H1 (cell line): ENCODE measurements around the gene ELP5. TPM values are rescaled to one million over a fixed set of nuclear protein-coding genes. Genes with fewer than 3 reads are reported as not detected.

Experiments used
- CTCF ChIA-PET: fragments of 300-600 bp; sonication (Branson Sonifier 250); formaldehyde crosslinking; loops from one replicate; lab custom pipeline; 2021; ENCODE audit not compliant: partially characterized antibody; lab: Charles Lee
- POLR2A ChIA-PET: fragments of 300-600 bp; sonication (Branson Sonifier 250); formaldehyde crosslinking; loops from one replicate; lab custom pipeline; 2021; ENCODE audit warnings: inconsistent platforms; ENCODE audit not compliant: partially characterized antibody; lab: Charles Lee
- DNase-seq, 2 experiments: peaks; one replicate each; pipeline versions ENCODE4 v3.0.0 to v3.0.0-alpha.2; 2010 to 2022; ENCODE audit warnings: low spot score in 2 of 2, low read depth in 1 of 2, mixed read lengths in 1 of 2
- FAIRE-seq: peaks from 2 replicates; lab custom pipeline; 2011; peaks lifted over from hg19 to GRCh38; lab: Jason Lieb, UNC
- H2AFZ ChIP-seq: 2 replicates; pipeline ENCODE4 v1.8.1; 2012; ENCODE audit warnings: low read length, inconsistent platforms
- H2AK5ac ChIP-seq: 2 replicates; pipeline ENCODE4 v1.6.1; 2013; ENCODE audit warnings: low read depth, low read length
- H2BK120ac ChIP-seq: replicated peaks from 2 replicates; pipeline ENCODE3; 2013; ENCODE audit warnings: low read depth, low read length, inconsistent platforms
- H2BK12ac ChIP-seq: 2 replicates; pipeline ENCODE4 v1.6.1; 2013; ENCODE audit warnings: low read depth, low read length
- H2BK15ac ChIP-seq: 2 replicates; pipeline ENCODE4 v1.6.1; 2013; ENCODE audit warnings: low read length
- H2BK20ac ChIP-seq: 2 replicates; pipeline ENCODE4 v1.6.1; 2013; ENCODE audit warnings: low read length
- H2BK5ac ChIP-seq: 2 replicates; pipeline ENCODE4 v1.6.1; 2013; ENCODE audit warnings: low read depth, low read length
- H3K14ac ChIP-seq: 2 replicates; pipeline ENCODE4 v1.6.1; 2013; ENCODE audit warnings: inconsistent platforms; ENCODE audit not compliant: insufficient read length
- H3K18ac ChIP-seq: 2 replicates; pipeline ENCODE4 v1.6.1; 2013; ENCODE audit warnings: low read length; ENCODE audit errors: extremely low read depth
- H3K23ac ChIP-seq: 2 replicates; pipeline ENCODE4 v1.6.1; 2013; ENCODE audit warnings: inconsistent platforms; ENCODE audit not compliant: insufficient read length
- H3K23me2 ChIP-seq: 2 replicates; pipeline ENCODE4 v1.6.1; 2013; ENCODE audit warnings: low read depth, low read length
- H3K27ac ChIP-seq: 2 replicates; pipeline ENCODE4 v1.6.1; 2011; ENCODE audit warnings: low read depth, low read length, inconsistent platforms
- H3K27me3 ChIP-seq, 4 experiments: replicated peaks in 1 of 4; 1 replicate in 1 of 4; 2 replicates in 3 of 4; pipeline versions ENCODE4 v1.6.1 to v1.8.1; 2011 to 2013; ENCODE audit warnings: low read length in 3 of 4, mild to moderate bottlenecking in 3 of 4, inconsistent platforms in 2 of 4, mixed read lengths in 2 of 4, moderate library complexity in 1 of 4; ENCODE audit not compliant: control insufficient read depth in 3 of 4, insufficient read depth in 3 of 4; ENCODE audit errors: extremely low read depth in 1 of 4
- H3K36me3 ChIP-seq, 4 experiments: 2 replicates each; pipeline versions ENCODE4 v1.6.1 to v1.8.1; 2011 to 2013; ENCODE audit warnings: mild to moderate bottlenecking in 4 of 4, low read length in 3 of 4, moderate library complexity in 2 of 4, control low read depth in 1 of 4, inconsistent platforms in 1 of 4; ENCODE audit not compliant: insufficient read depth in 4 of 4, control insufficient read depth in 2 of 4
- H3K4ac ChIP-seq: replicated peaks from 2 replicates; pipeline ENCODE3; 2013; ENCODE audit warnings: low read length, low read depth, mixed read lengths, inconsistent platforms; ENCODE audit not compliant: insufficient read length
- H3K4me1 ChIP-seq, 4 experiments: replicated peaks in 1 of 4; 1 replicate in 1 of 4; 2 replicates in 3 of 4; pipeline versions ENCODE4 v1.6.1 to v1.8.1; 2011 to 2013; ENCODE audit warnings: low read length in 3 of 4, inconsistent platforms in 2 of 4, mixed read lengths in 1 of 4; ENCODE audit not compliant: insufficient read depth in 4 of 4, control insufficient read depth in 3 of 4
- H3K4me2 ChIP-seq, 2 experiments: 2 replicates each; pipeline versions ENCODE4 v1.6.1 to v1.8.1; 2011 to 2013; ENCODE audit warnings: low read depth in 2 of 2, low read length in 2 of 2, control low read depth in 1 of 2, inconsistent platforms in 1 of 2, mild to moderate bottlenecking in 1 of 2; ENCODE audit not compliant: insufficient read depth in 1 of 2
- H3K4me3 ChIP-seq, 4 experiments: fragments of 200-600, 300-600 bp in 1 of 4; sonication (generic), shearing (Covaris generic), sonication (Bioruptor Twin) in 1 of 4; 2 replicates each; pipeline versions ENCODE4 v1.5.1 to v1.8.1; 2011 to 2016; ENCODE audit warnings: low read length in 4 of 4, low read depth in 3 of 4, control low read depth in 2 of 4, inconsistent platforms in 2 of 4, mild to moderate bottlenecking in 2 of 4, mixed read lengths in 1 of 4, moderate library complexity in 1 of 4; ENCODE audit not compliant: insufficient read depth in 2 of 4; ENCODE audit errors: extremely low read depth in 1 of 4
- H3K56ac ChIP-seq: replicated peaks from 2 replicates; pipeline ENCODE3; 2013; ENCODE audit warnings: low read depth, mild to moderate bottlenecking, mixed read lengths, low read length, inconsistent platforms; ENCODE audit not compliant: insufficient read length
- H3K79me1 ChIP-seq: 2 replicates; pipeline ENCODE4 v1.6.1; 2013; ENCODE audit warnings: low read depth, low read length, control low read depth
- H3K79me2 ChIP-seq, 2 experiments: 2 replicates each; pipeline versions ENCODE4 v1.6.1 to v1.8.1; 2012 to 2013; ENCODE audit warnings: low read length in 2 of 2, mild to moderate bottlenecking in 2 of 2, inconsistent platforms in 1 of 2; ENCODE audit not compliant: insufficient read depth in 2 of 2, control insufficient read depth in 1 of 2
- H3K9ac ChIP-seq, 4 experiments: replicated peaks in 1 of 4; 1 replicate in 1 of 4; 2 replicates in 3 of 4; pipeline versions ENCODE4 v1.6.1 to v1.8.1; 2011 to 2013; ENCODE audit warnings: low read depth in 3 of 4, low read length in 3 of 4, control low read depth in 2 of 4, mild to moderate bottlenecking in 2 of 4, moderate library complexity in 2 of 4, inconsistent platforms in 1 of 4; ENCODE audit errors: extremely low read depth in 1 of 4
- H3K9me3 ChIP-seq, 2 experiments: 2 replicates each; pipeline versions ENCODE4 v1.6.1 to v1.8.1; 2012 to 2013; ENCODE audit warnings: mild to moderate bottlenecking in 2 of 2, moderate library complexity in 2 of 2, control low read depth in 1 of 2, inconsistent platforms in 1 of 2, low read depth in 1 of 2, low read length in 1 of 2, mixed read lengths in 1 of 2; ENCODE audit not compliant: insufficient read depth in 2 of 2
- H4K20me1 ChIP-seq, 2 experiments: replicated peaks in 1 of 2; 2 replicates each; pipeline versions ENCODE3 to v1.8.1; 2011 to 2013; ENCODE audit warnings: inconsistent platforms in 2 of 2, low read length in 2 of 2, mild to moderate bottlenecking in 1 of 2; ENCODE audit not compliant: insufficient read depth in 2 of 2, control insufficient read depth in 1 of 2
- H4K5ac ChIP-seq: 2 replicates; pipeline ENCODE4 v1.6.1; 2013; ENCODE audit warnings: low read length, low read depth, mixed read lengths, inconsistent platforms; ENCODE audit not compliant: insufficient read length
- H4K8ac ChIP-seq: 2 replicates; pipeline ENCODE4 v1.8.0; 2013; ENCODE audit warnings: mild to moderate bottlenecking, moderate library complexity, low read length, inconsistent platforms; ENCODE audit not compliant: insufficient read depth; ENCODE audit errors: extremely low read depth
- H4K91ac ChIP-seq: replicated peaks from 2 replicates; pipeline ENCODE3; 2013; ENCODE audit warnings: low read length, mixed read lengths, inconsistent platforms; ENCODE audit not compliant: insufficient read length
- CBX5 ChIP-seq: fragments of 300-800, 300-1000 bp; sonication (generic); IDR thresholded peaks from 2 replicates; pipeline ENCODE4 v1.7.1; 2016; ENCODE audit warnings: antibody characterized with exemption, low read length, low read depth
- E2F6 ChIP-seq: IDR thresholded peaks from 2 replicates; pipeline ENCODE4 v1.6.1; 2012; ENCODE audit warnings: inconsistent platforms
- MAFK ChIP-seq: IDR thresholded peaks from 2 replicates; pipeline ENCODE4 v1.6.1; 2012; ENCODE audit warnings: low read depth, mild to moderate bottlenecking, improper control_type of control experiment, low read length
- NRF1 ChIP-seq: IDR thresholded peaks from 2 replicates; pipeline ENCODE4 v1.6.1; 2011; ENCODE audit warnings: mild to moderate bottlenecking, low read depth, low read length, improper control_type of control experiment
- POLR2AphosphoS5 ChIP-seq: IDR thresholded peaks from 2 replicates; pipeline ENCODE4 v1.6.1; 2011; ENCODE audit warnings: low read depth, low read length
- POU5F1 ChIP-seq: IDR thresholded peaks from 2 replicates; pipeline ENCODE4 v1.6.1; 2011; ENCODE audit warnings: low read depth, mild to moderate bottlenecking, low read length, moderate library complexity
- SAP30 ChIP-seq: fragments of 300-600 bp; sonication (generic); IDR thresholded peaks from 2 replicates; pipeline ENCODE4 v1.7.1; 2012; ENCODE audit warnings: low read length, moderate library complexity, mild to moderate bottlenecking, inconsistent platforms; ENCODE audit not compliant: insufficient read depth, insufficient replicate concordance
- SIN3A ChIP-seq, 2 experiments: IDR thresholded peaks in 1 of 2; conservative IDR thresholded peaks in 1 of 2; 2 replicates each; pipeline ENCODE4 v1.6.1; 2011 to 2012; ENCODE audit warnings: low read length in 2 of 2, improper control_type of control experiment in 1 of 2, low read depth in 1 of 2, mild to moderate bottlenecking in 1 of 2
- SIRT6 ChIP-seq: IDR thresholded peaks from one replicate; pipeline ENCODE4 v1.7.1; 2012; ENCODE audit warnings: low read length, inconsistent platforms
- TCF12 ChIP-seq: IDR thresholded peaks from 2 replicates; pipeline ENCODE4 v1.6.1; 2011; ENCODE audit warnings: low read depth, mild to moderate bottlenecking, low read length
- WGBS, 2 experiments: shearing (Covaris generic) in 1 of 2; methylation state at CpG; one replicate each; pipeline versions ENCODE4 v1.1.6 to v1.1.7; 2013 to 2015; ENCODE audit warnings: low lambda C conversion rate in 2 of 2, mixed read lengths in 2 of 2, inconsistent platforms in 1 of 2, low coverage in 1 of 2, missing lambda C conversion rate in 1 of 2; ENCODE audit not compliant: insufficient replicate concordance in 2 of 2, insufficient coverage in 1 of 2, insufficient read length in 1 of 2; ENCODE audit errors: extremely low coverage in 1 of 2, missing lambda C conversion rate in 1 of 2; 5-methylcytosine and 5-hydroxymethylcytosine counted together
- polyA plus RNA-seq, 7 experiments: library from polyadenylated mRNA; depleted of rRNA in 3 of 7; stranded (reverse) in 5 of 7; unstranded in 2 of 7; fragments of >200 nt in 5 of 7; fragments of 200-250 nt in 2 of 7; gene quantifications; 1 replicate in 5 of 7; 2 replicates in 1 of 7; 4 replicates in 1 of 7; pipeline versions ENCODE4 v1.2.1 to v1.2.3, GENCODE V29; 2011 to 2013; ENCODE audit warnings: missing spikeins in 2 of 7, mixed read lengths in 2 of 7
- total RNA-seq: library from RNA; stranded (reverse); fragmentation: NEBNext Ultra II Directional; extraction: Animal tissue kit (Norgen Biotek cat#: 25700); gene quantifications from 2 replicates; pipeline ENCODE4 v1.2.1, GENCODE V29; 2021
- TF ChIP-seq, protein P1 (sequence below): IDR thresholded peaks from 2 replicates; pipeline ENCODE4 v1.6.1; 2012; ENCODE audit warnings: low read length, inconsistent platforms

The ELP5 gene
- total and polyA plus RNA-seq, 2 of the 8 experiments (the other 6 are each of a cell fraction or from before 2014, with no cell fraction given): 75.4 to 107 TPM

- H2AK5ac ChIP-seq: no peak overlapping the region
- no peak overlapping the region for H3K14ac ChIP-seq
- peak overlapping the region in 1 of 4 experiments; percentile 95; a peak in 2 of 8 replicates for H3K4me3 ChIP-seq
- no peak overlapping the region for H3K56ac ChIP-seq
- H4K20me1 ChIP-seq: peaks cover 16 to 27% of the 10 kb centered on the region in 2 experiments
- peaks cover 7% of the 10 kb centered on the region; the same call in 1 of the 2 replicates for H3K23me2 ChIP-seq
- H3K79me2 ChIP-seq: peaks cover 12 to 68% of the 10 kb centered on the region in 2 experiments
- no peak overlapping the region for H4K91ac ChIP-seq
- H2AFZ ChIP-seq: no peak overlapping the region
- H3K18ac ChIP-seq: no peak overlapping the region
- no peak overlapping the region for H2BK15ac ChIP-seq
- no peak overlapping the region for H2BK120ac ChIP-seq
- no peak overlapping the region for H2BK12ac ChIP-seq
- WGBS, 2 experiments: 92 to 100% methylated on average over 1 to 6 of the region's 6 CpGs
- H4K8ac ChIP-seq: 0 out of 2 replicates have a peak overlapping the region, but pooled peaks have one; percentile 41
- FAIRE-seq: no peak
- H3K79me1 ChIP-seq: peaks cover 12% of the 10 kb centered on the region
- no peak overlapping the region for H3K9ac ChIP-seq
- no peak overlapping the region for H3K27ac ChIP-seq
- no peak for TF ChIP-seq POLR2AphosphoS5
- TF ChIP-seq NRF1: no peak
- no peak for TF ChIP-seq SAP30
- no peak for TF ChIP-seq MAFK
- no peak for TF ChIP-seq E2F6
- no peak for TF ChIP-seq SIN3A (conservative IDR thresholded peaks at IDR 0.05 in 1 of 2, IDR thresholded peaks at IDR 0.05 in 1 of 2; ENCODE audit: low read depth in 1 of 2, low read length in 2 of 2)
- TF ChIP-seq, protein P1, sequence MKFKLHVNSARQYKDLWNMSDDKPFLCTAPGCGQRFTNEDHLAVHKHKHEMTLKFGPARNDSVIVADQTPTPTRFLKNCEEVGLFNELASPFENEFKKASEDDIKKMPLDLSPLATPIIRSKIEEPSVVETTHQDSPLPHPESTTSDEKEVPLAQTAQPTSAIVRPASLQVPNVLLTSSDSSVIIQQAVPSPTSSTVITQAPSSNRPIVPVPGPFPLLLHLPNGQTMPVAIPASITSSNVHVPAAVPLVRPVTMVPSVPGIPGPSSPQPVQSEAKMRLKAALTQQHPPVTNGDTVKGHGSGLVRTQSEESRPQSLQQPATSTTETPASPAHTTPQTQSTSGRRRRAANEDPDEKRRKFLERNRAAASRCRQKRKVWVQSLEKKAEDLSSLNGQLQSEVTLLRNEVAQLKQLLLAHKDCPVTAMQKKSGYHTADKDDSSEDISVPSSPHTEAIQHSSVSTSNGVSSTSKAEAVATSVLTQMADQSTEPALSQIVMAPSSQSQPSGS: no peak
- TF ChIP-seq SIRT6: no peak
- no peak for TF ChIP-seq TCF12
- no peak for TF ChIP-seq POU5F1
- no peak for TF ChIP-seq CBX5
- no peak overlapping the region for H4K5ac ChIP-seq
- H2BK5ac ChIP-seq: no peak overlapping the region
- H3K9me3 ChIP-seq: no peaks in the 10 kb centered on the region
- no peaks in the 10 kb centered on the region for H3K27me3 ChIP-seq
- no peak overlapping the region for H2BK20ac ChIP-seq
- CTCF ChIA-PET: interaction anchor here (0.7 to 6.4 kb wide), 4 partner anchors 16 to 215 kb away, joined by 3 to 46 read pairs (median 4); partner anchors contain the start of genes ACADVL and DLG4
- no peak overlapping the region for H3K4ac ChIP-seq
- POLR2A ChIA-PET: interaction anchor here (1.2 to 19.7 kb wide), 9 partner anchors 12 to 352 kb away, joined by 3 to 386 read pairs (median 22); partner anchors contain the start of genes ACADVL, CLDN7, CTDNEP1 and DLG4
- H3K23ac ChIP-seq: no peak overlapping the region
- H3K4me1 ChIP-seq: peaks cover 5 to 24% (median 12%) of the 10 kb centered on the region in 4 experiments
- H3K4me2 ChIP-seq: peak overlapping the region; percentile 74 to 77; a peak in 3 of 4 replicates
- DNase-seq: no peak
- peaks cover 15 to 36% (median 22%) of the 10 kb centered on the region in 4 experiments; a peak in 6 of 8 replicates for H3K36me3 ChIP-seq
Measured at GRCh38 chr17:7236808-7237207, 15.2 kb upstream of the ELP5 start.
